Neural cell (in vitro differentiated cells): ENCODE data around the gene ENG. TPM values are rescaled to one million over a fixed set of nuclear protein-coding genes. Genes with fewer than 3 reads are reported as not detected.

ENCODE experiments used
- H2AFZ ChIP-seq: fragments of 200-600, 300-800 bp; sonication (generic), shearing (Covaris generic); 2 replicates; pipeline ENCODE4 v1.6.0; 2014; ENCODE audit warnings: low read depth, mild to moderate bottlenecking, antibody characterized with exemption, low read length, moderate library complexity
- H3F3A ChIP-seq: fragments of 200-600 bp; shearing (Covaris generic); 2 replicates; pipeline ENCODE4 v1.6.1; 2016; ENCODE audit warnings: mild to moderate bottlenecking, moderate library complexity, mixed read lengths, antibody characterized with exemption, low read length; ENCODE audit not compliant: insufficient read depth, poor library complexity, severe bottlenecking
- H3K27ac ChIP-seq: fragments of 200-600, 300-800 bp; sonication (generic), shearing (Covaris generic); 2 replicates; pipeline ENCODE4 v1.5.1; 2014; ENCODE audit warnings: mild to moderate bottlenecking, low read length, moderate library complexity
- H3K27me3 ChIP-seq: fragments of 300-800, 200-600 bp; sonication (generic), shearing (Covaris generic); 2 replicates; pipeline ENCODE4 v1.6.0; 2014; ENCODE audit warnings: mild to moderate bottlenecking, low read depth, low read length, moderate library complexity; ENCODE audit not compliant: insufficient read depth
- H3K36me3 ChIP-seq: fragments of 300-800, 200-600 bp; sonication (generic), shearing (Covaris generic); 2 replicates; pipeline ENCODE4 v1.5.1; 2014; ENCODE audit warnings: mild to moderate bottlenecking, antibody characterized with exemption, low read length, moderate library complexity; ENCODE audit not compliant: insufficient read depth
- H3K4me2 ChIP-seq: fragments of 300-800, 200-600 bp; sonication (generic), shearing (Covaris generic); 2 replicates; pipeline ENCODE4 v1.6.0; 2014; ENCODE audit warnings: mild to moderate bottlenecking, low read length
- H3K4me3 ChIP-seq: fragments of 300-800, 200-600 bp; sonication (generic), shearing (Covaris generic); 2 replicates; pipeline ENCODE4 v1.5.1; 2014; ENCODE audit warnings: mild to moderate bottlenecking, low read length, moderate library complexity
- H3K79me2 ChIP-seq: fragments of 200-600 bp; shearing (Covaris generic); replicated peaks from 2 replicates; pipeline ENCODE4 v1.6.0; 2014; ENCODE audit warnings: mild to moderate bottlenecking, low read length, moderate library complexity; ENCODE audit not compliant: insufficient read depth
- H3K9ac ChIP-seq: fragments of 300-800, 200-600 bp; sonication (generic), shearing (Covaris generic); 2 replicates; pipeline ENCODE4 v1.6.1; 2016; ENCODE audit warnings: mild to moderate bottlenecking, low read length, mixed read lengths
- H3K9me2 ChIP-seq: fragments of 200-600 bp; shearing (Covaris generic); 2 replicates; pipeline ENCODE4 v1.6.1; 2016; ENCODE audit warnings: mild to moderate bottlenecking, low read length, mixed read lengths; ENCODE audit not compliant: insufficient read depth
- H3K9me3 ChIP-seq: fragments of 200-600, 300-800 bp; sonication (generic), shearing (Covaris generic); 2 replicates; pipeline ENCODE4 v1.6.1; 2016; ENCODE audit warnings: mild to moderate bottlenecking, mixed run types, low read length, moderate library complexity, mixed read lengths
- H4K20me1 ChIP-seq: fragments of 200-600 bp; shearing (Covaris generic); 2 replicates; pipeline ENCODE4 v1.6.1; 2016; ENCODE audit warnings: mild to moderate bottlenecking, mixed run types; ENCODE audit not compliant: insufficient read depth
- CTCF ChIP-seq: fragments of 450-650 bp; IDR thresholded peaks from 2 replicates; pipeline ENCODE4 v1.5.1; 2014; ENCODE audit warnings: antibody characterized with exemption, mild to moderate bottlenecking, moderate library complexity; ENCODE audit not compliant: poor library complexity, severe bottlenecking
- EP300 ChIP-seq: fragments of 450-650 bp; conservative IDR thresholded peaks from 2 replicates; pipeline ENCODE4 v1.6.1; 2014; ENCODE audit warnings: antibody characterized with exemption, mild to moderate bottlenecking, moderate library complexity; ENCODE audit not compliant: poor library complexity, severe bottlenecking
- EZH2 ChIP-seq: fragments of 200-600, 300-800 bp; shearing (Covaris generic), sonication (generic); IDR thresholded peaks from 2 replicates; pipeline ENCODE4 v1.6.1; 2014; ENCODE audit warnings: antibody characterized with exemption, low read length, borderline replicate concordance, mild to moderate bottlenecking; ENCODE audit not compliant: insufficient read depth, poor library complexity, severe bottlenecking
- MXI1 ChIP-seq: fragments of 450-650 bp; conservative IDR thresholded peaks from 2 replicates; pipeline ENCODE4 v1.6.1; 2014; ENCODE audit warnings: antibody characterized with exemption, mild to moderate bottlenecking; ENCODE audit not compliant: poor library complexity, severe bottlenecking
- POLR2AphosphoS5 ChIP-seq: IDR thresholded peaks from 2 replicates; pipeline ENCODE4 v1.6.1; 2012
- RAD21 ChIP-seq: fragments of 450-650 bp; conservative IDR thresholded peaks from 2 replicates; pipeline ENCODE4 v1.6.1; 2014; ENCODE audit warnings: antibody characterized with exemption, mild to moderate bottlenecking, moderate library complexity
- REST ChIP-seq: IDR thresholded peaks from 2 replicates; pipeline ENCODE4 v1.6.1; 2012; ENCODE audit warnings: borderline replicate concordance
- SMC3 ChIP-seq: fragments of 450-650 bp; conservative IDR thresholded peaks from 2 replicates; pipeline ENCODE4 v1.6.1; 2014; ENCODE audit warnings: antibody characterized with exemption, mild to moderate bottlenecking, moderate library complexity; ENCODE audit not compliant: poor library complexity
- TAF1 ChIP-seq: IDR thresholded peaks from 2 replicates; pipeline ENCODE4 v1.6.1; 2012; ENCODE audit warnings: low read depth
- polyA plus RNA-seq: library from polyadenylated mRNA; depleted of rRNA; stranded (reverse); fragments of >200 nt; gene quantifications from 2 replicates; pipeline ENCODE4 v1.2.3, GENCODE V29; 2014

Gene ENG
- polyA plus RNA-seq, 1 donor from 2014 or later, result not detected

GRCh38 chr9:127896395-127897192 is 42.1 kb upstream of the ENG start:
- peaks cover 25% of the 10 kb centered on the region for H3K36me3 ChIP-seq
- peaks cover 5% of the 10 kb centered on the region for H3F3A ChIP-seq
- H3K27me3 ChIP-seq, result no peaks in the 10 kb centered on the region
- no peak overlapping the region for H3K9ac ChIP-seq
- no peak overlapping the region for H3K4me2 ChIP-seq
- no peak overlapping the region for H3K27ac ChIP-seq
- H3K9me2 ChIP-seq, result no peaks in the 10 kb centered on the region
- H4K20me1 ChIP-seq, result no peaks in the 10 kb centered on the region
- H3K4me3 ChIP-seq, result peak overlapping the region; percentile 28
- no peak for TF ChIP-seq POLR2AphosphoS5
- TF ChIP-seq EP300, result no peak
- no peak for TF ChIP-seq EZH2
- TF ChIP-seq REST, result no peak
- no peak for TF ChIP-seq RAD21
- TF ChIP-seq SMC3, result no peak
- TF ChIP-seq TAF1, result no peak
- H3K79me2 ChIP-seq, result no peaks in the 10 kb centered on the region
- H3K9me3 ChIP-seq, result no peaks in the 10 kb centered on the region
- H2AFZ ChIP-seq, result no peak overlapping the region

GRCh38 chr9:127895811-127896210 is 41.4 kb upstream of the ENG start:
- H3K27me3 ChIP-seq, result no peaks in the 10 kb centered on the region
- no peak overlapping the region for H3K27ac ChIP-seq
- H3K9me2 ChIP-seq, result no peaks in the 10 kb centered on the region
- peaks cover 5% of the 10 kb centered on the region for H3F3A ChIP-seq
- no peaks in the 10 kb centered on the region for H3K79me2 ChIP-seq
- no peak overlapping the region for H3K4me2 ChIP-seq
- peaks cover 25% of the 10 kb centered on the region for H3K36me3 ChIP-seq
- no peak overlapping the region for H3K9ac ChIP-seq
- no peaks in the 10 kb centered on the region for H4K20me1 ChIP-seq
- H3K4me3 ChIP-seq, result no peak overlapping the region
- no peaks in the 10 kb centered on the region for H3K9me3 ChIP-seq
- no peak overlapping the region for H2AFZ ChIP-seq
- no peak for TF ChIP-seq SMC3
- no peak for TF ChIP-seq TAF1
- TF ChIP-seq REST, result no peak
- no peak for TF ChIP-seq POLR2AphosphoS5
- TF ChIP-seq CTCF, result no peak
- no peak for TF ChIP-seq RAD21
- TF ChIP-seq MXI1, result no peak
- TF ChIP-seq EP300, result no peak
- TF ChIP-seq EZH2, result no peak
